BLaER1 (cell line): ENCODE data around the gene IPMK.
"Not testable (repeated sequence)": the region's sequence is repeated elsewhere in the genome, so short reads cannot be mapped to it uniquely, and the experiment has no call there.

Source experiments
- H3K27ac ChIP-seq: shearing (Covaris generic); formaldehyde crosslinking; 2 replicates; pipeline ENCODE4 v1.8.1; 2022
- H3K27me3 ChIP-seq: shearing (Covaris generic); formaldehyde crosslinking; 2 replicates; pipeline ENCODE4 v1.8.1; 2022
- H3K36me3 ChIP-seq: shearing (Covaris generic); formaldehyde crosslinking; 2 replicates; pipeline ENCODE4 v1.8.1; 2022
- H3K4me1 ChIP-seq: shearing (Covaris generic); formaldehyde crosslinking; 2 replicates; pipeline ENCODE4 v1.8.1; 2022
- H3K4me2 ChIP-seq: shearing (Covaris generic); formaldehyde crosslinking; 2 replicates; pipeline ENCODE4 v1.8.1; 2022
- H3K4me3 ChIP-seq: shearing (Covaris generic); formaldehyde crosslinking; 2 replicates; pipeline ENCODE4 v1.8.1; 2022
- H3K9ac ChIP-seq: shearing (Covaris generic); formaldehyde crosslinking; 2 replicates; pipeline ENCODE4 v1.8.1; 2022
- H3K9me3 ChIP-seq: shearing (Covaris generic); formaldehyde crosslinking; 2 replicates; pipeline ENCODE4 v1.8.1; 2022
- H4K20me1 ChIP-seq: shearing (Covaris generic); formaldehyde crosslinking; 2 replicates; pipeline ENCODE4 v1.8.1; 2022
- Cebpa-rat ChIP-seq: shearing (Covaris generic); IDR thresholded peaks from 2 replicates; pipeline ENCODE4 v1.8.1; 2022

The IPMK gene

GRCh38 chr10:58258977-58259692 is 8.6 kb downstream of the IPMK start:
- Histone ChIP-seq H3K9me3 (peaks cover 55% of the 10 kb centered on the region), H4K20me1 (no peaks in the 10 kb centered on the region), H3K9ac (no peak overlapping the region), H3K4me3 (no peak overlapping the region), H3K27me3 (no peaks in the 10 kb centered on the region), H3K27ac (no peak overlapping the region), H3K4me2 (no peak overlapping the region), H3K36me3 (peaks cover 59% of the 10 kb centered on the region), H3K4me1 (peaks cover 19% of the 10 kb centered on the region)
- TF ChIP-seq Cebpa-rat = no peak

- H3K9me3 ChIP-seq = peaks cover 83% of the 10 kb centered on the region
Measured at GRCh38 chr10:58256013-58256780, 11.5 kb downstream of the IPMK start.

DNA sequence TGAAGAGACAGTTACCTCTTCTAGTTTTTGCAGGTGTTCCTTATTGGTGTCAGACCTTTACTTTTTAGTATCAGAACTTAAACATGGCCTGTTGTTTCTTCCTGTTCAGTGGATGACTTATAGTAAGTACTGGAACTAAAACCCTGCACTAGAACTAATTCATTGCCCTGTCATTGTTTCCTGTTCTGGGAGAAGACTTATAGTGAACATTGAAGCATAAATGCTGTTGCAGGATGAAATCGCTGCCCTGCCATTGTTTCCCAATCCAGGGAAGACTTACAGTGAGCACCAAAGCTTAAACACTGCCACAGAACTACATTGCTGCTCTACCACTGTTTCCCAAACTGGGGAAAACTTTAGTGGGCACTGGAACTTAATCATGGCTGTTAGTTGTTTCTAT is 13.1 kb downstream of the IPMK start:
- peaks cover 64% of the 10 kb centered on the region for H3K36me3 ChIP-seq
- H3K27ac ChIP-seq = no peak overlapping the region
- no peaks in the 10 kb centered on the region for H3K27me3 ChIP-seq
- H3K4me3 ChIP-seq = no peak overlapping the region
- H3K4me2 ChIP-seq = no peak overlapping the region
- H3K4me1 ChIP-seq = peaks cover 16% of the 10 kb centered on the region
- no peaks in the 10 kb centered on the region for H4K20me1 ChIP-seq
- H3K9ac ChIP-seq = no peak overlapping the region
- H3K9me3 ChIP-seq = peaks cover 83% of the 10 kb centered on the region
- no peak for TF ChIP-seq Cebpa-rat

More at GRCh38 chr10:58256013-58256780, 11.5 kb downstream of the IPMK start:
- not testable (repeated sequence) for H3K9ac ChIP-seq, H4K20me1 ChIP-seq, H3K4me2 ChIP-seq, H3K27ac ChIP-seq, H3K27me3 ChIP-seq, H3K4me3 ChIP-seq
- peaks cover 66% of the 10 kb centered on the region for H3K36me3 ChIP-seq
- H3K4me1 ChIP-seq = peaks cover 16% of the 10 kb centered on the region

DNA sequence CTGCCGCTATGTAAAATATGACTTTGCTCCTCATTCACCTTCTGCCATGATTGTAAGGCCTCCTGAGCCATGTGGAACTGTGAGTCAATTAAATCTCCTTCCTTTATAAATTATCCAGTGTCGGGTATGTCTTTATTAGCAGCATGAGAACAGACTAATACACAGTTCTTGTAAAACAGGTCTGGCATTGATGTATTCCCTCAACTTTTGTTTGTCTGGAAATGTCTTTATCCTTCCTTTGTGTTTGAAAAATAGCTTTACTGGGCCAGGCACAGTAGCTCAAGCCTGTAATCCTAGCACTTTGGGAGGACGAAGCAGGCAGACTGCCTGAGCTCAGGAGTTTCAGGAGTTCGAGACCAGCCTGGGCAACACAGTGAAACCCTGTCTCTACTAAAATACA is 14.5 kb downstream of the IPMK start:
- H3K27ac ChIP-seq = no peak overlapping the region
- no peak overlapping the region for H3K4me2 ChIP-seq
- H3K4me3 ChIP-seq = 0 out of 2 replicates have a peak overlapping the region, but pooled peaks have one; percentile 22
- peaks cover 16% of the 10 kb centered on the region for H3K4me1 ChIP-seq
- TF ChIP-seq Cebpa-rat = no peak
- no peak overlapping the region for H3K9ac ChIP-seq
- H3K27me3 ChIP-seq = no peaks in the 10 kb centered on the region
- no peaks in the 10 kb centered on the region for H4K20me1 ChIP-seq
- H3K9me3 ChIP-seq = peaks cover 84% of the 10 kb centered on the region
- H3K36me3 ChIP-seq = peaks cover 62% of the 10 kb centered on the region

DNA sequence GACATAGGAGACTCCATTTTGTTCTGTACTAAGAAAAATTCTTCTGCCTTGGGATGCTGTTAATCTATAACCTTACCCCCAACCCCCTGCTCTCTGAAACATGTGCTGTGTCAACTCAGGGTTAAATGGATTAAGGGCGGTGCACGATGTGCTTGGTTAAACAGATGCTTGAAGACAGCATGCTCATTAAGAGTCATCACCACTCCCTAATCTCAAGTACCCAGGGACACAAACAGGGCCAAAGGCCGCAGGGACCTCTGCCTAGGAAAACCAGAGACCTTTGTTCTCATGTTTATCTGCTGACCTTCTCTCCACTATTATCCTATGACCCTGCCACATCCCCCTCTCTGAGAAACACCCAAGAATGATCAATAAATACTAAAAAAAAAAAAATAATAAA is 23.0 kb downstream of the IPMK start:
- Histone ChIP-seq H4K20me1 (peaks cover 23% of the 10 kb centered on the region), H3K9me3 (peaks cover 68% of the 10 kb centered on the region), H3K4me1 (peaks cover 22% of the 10 kb centered on the region), H3K36me3 (peaks cover 31% of the 10 kb centered on the region)
- H3K27ac ChIP-seq, H3K9ac ChIP-seq, H3K4me2 ChIP-seq, H3K4me3 ChIP-seq, H3K27me3 ChIP-seq: not testable (repeated sequence)

DNA sequence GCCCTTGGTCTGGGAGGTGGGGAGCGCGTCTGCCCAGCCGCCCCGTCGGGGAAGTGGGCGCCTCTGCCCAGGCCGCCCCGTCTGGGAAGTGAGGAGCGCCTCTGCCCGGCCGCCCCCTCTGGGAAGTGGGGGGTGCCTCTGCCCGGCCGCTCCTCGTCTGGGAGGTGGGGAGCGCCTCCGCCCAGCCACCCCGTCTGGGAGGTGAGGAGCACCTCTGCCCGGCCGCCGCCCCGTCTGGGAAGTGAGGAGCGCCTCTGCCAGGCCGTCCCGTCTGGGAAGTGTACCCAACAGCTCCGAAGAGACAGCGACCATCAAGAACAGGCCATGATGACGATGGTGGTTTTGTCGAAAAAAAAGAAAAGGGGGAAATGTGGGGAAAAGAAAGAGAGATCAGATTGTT is 23.5 kb downstream of the IPMK start:
- not testable (repeated sequence) for H3K27ac ChIP-seq, H3K4me2 ChIP-seq, H3K9ac ChIP-seq, H3K27me3 ChIP-seq, H3K4me3 ChIP-seq
- Histone ChIP-seq H3K9me3 (peaks cover 64% of the 10 kb centered on the region), H4K20me1 (peaks cover 27% of the 10 kb centered on the region), H3K4me1 (peaks cover 26% of the 10 kb centered on the region), H3K36me3 (peaks cover 26% of the 10 kb centered on the region)

DNA sequence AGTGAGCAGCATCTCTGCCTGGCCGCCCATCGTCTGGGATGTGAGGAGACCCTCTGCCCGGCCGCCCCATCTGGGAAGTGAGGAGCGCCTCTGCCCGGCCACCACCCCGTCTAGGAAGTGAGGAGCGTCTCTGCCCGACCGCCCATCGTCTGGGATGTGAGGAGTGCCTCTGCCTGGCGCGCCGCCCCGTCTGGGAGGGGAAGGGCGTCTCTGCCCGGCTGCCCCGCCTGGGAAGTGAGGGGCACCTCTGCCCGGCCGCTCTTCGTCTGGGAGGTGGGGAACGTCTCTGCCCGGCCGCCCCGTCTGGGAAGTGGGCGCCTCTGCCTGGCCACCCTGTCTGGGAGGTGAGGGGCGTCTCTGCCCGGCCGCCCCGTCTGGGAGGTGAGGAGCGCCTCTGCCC is 23.9 kb downstream of the IPMK start:
- H3K27me3 ChIP-seq, H3K4me2 ChIP-seq, H3K9ac ChIP-seq, H3K27ac ChIP-seq, H3K4me3 ChIP-seq: not testable (repeated sequence)
- H3K4me1 ChIP-seq = peaks cover 29% of the 10 kb centered on the region
- H4K20me1 ChIP-seq = peaks cover 32% of the 10 kb centered on the region
- H3K9me3 ChIP-seq = peaks cover 61% of the 10 kb centered on the region
- peaks cover 22% of the 10 kb centered on the region for H3K36me3 ChIP-seq

GRCh38 chr10:58243269-58243668 is 24.4 kb downstream of the IPMK start:
- peaks cover 37% of the 10 kb centered on the region for H4K20me1 ChIP-seq
- H3K4me2 ChIP-seq = no peak overlapping the region
- no peak overlapping the region for H3K4me3 ChIP-seq
- H3K9me3 ChIP-seq = peaks cover 58% of the 10 kb centered on the region
- no peak for TF ChIP-seq Cebpa-rat
- H3K36me3 ChIP-seq = peaks cover 22% of the 10 kb centered on the region
- H3K27me3 ChIP-seq = no peaks in the 10 kb centered on the region
- peaks cover 29% of the 10 kb centered on the region for H3K4me1 ChIP-seq
- H3K9ac ChIP-seq = no peak overlapping the region
- no peak overlapping the region for H3K27ac ChIP-seq

DNA sequence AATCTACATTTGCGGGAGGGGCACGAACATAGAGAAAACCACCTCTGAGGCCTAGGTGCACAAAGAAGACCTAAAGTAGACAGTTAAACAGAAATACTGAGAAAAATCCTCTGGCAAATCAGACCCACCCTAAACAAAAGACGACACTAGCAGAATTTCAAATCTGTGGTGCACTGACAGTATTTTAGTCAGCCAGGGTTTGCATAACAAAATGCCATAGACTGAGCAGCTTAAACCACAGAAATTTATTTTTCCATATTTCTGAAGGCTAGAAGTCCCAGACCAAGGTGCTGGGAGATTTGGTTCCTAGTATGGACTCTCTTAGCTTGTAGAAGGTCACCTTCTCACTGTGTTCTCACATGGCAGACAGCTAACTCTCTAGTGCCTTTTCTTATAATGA is 26.3 kb downstream of the IPMK start:
- Histone ChIP-seq H3K27ac (no peak overlapping the region), H3K9me3 (peaks cover 51% of the 10 kb centered on the region), H3K4me2 (peak overlapping the region; percentile 61), H3K27me3 (no peaks in the 10 kb centered on the region), H3K4me3 (no peak overlapping the region), H3K9ac (no peak overlapping the region), H3K4me1 (peaks cover 29% of the 10 kb centered on the region), H3K36me3 (peaks cover 36% of the 10 kb centered on the region), H4K20me1 (peaks cover 46% of the 10 kb centered on the region)
- no peak for TF ChIP-seq Cebpa-rat

DNA sequence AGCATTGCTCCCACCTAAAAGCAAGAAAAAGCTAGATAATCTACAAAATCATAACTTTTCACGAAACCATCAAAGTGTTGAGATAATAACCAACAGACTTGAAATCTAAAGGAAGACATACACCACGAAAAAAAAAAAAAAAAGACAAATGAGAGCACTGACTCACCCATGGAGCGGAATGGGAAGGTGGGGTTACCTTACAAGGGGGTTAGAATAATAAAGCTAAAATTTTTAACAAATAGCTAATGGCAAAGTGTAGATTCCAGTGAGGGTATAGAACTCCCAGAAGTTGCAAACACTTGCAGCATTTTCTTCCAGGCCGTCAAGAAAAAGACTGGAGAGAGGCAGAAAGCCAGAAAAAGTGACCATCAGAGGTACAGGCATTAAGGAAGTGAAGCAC is 27.2 kb downstream of the IPMK start:
- H3K9me3 ChIP-seq = peaks cover 58% of the 10 kb centered on the region
- no peak overlapping the region for H3K4me3 ChIP-seq
- no peak for TF ChIP-seq Cebpa-rat
- no peak overlapping the region for H3K9ac ChIP-seq
- H4K20me1 ChIP-seq = peaks cover 46% of the 10 kb centered on the region
- peaks cover 44% of the 10 kb centered on the region for H3K36me3 ChIP-seq
- peaks cover 29% of the 10 kb centered on the region for H3K4me1 ChIP-seq
- H3K4me2 ChIP-seq = peak overlapping the region; percentile 61
- H3K27ac ChIP-seq = no peak overlapping the region
- H3K27me3 ChIP-seq = no peaks in the 10 kb centered on the region
